Measurements from ENCODE around the gene EBF3.

Gene EBF3

GRCh38 chr10:129831150-129831549, 132.9 kb downstream of the EBF3 start:
- no peak for DNase-seq

DNA sequence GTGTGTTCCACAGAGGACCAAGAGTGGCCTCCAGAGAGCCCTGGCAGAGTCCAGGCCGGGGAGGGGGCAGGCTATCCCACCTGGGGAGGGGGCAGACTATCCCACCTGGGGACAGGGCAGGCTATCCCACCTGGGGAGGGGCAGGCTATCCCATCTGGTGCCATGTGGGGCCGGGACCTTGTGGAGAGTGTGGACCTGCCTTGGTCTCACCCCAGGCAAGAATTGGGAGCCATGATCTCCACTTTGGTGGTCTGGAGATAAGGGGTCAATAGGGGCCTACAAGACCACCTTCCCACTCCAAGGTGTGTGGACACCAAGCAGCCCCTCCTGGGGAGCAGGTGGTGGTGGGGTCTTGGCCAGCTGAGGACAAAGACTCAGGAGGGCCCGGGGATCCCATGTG, 138.2 kb downstream of the EBF3 start:
- no peak for DNase-seq

DNA sequence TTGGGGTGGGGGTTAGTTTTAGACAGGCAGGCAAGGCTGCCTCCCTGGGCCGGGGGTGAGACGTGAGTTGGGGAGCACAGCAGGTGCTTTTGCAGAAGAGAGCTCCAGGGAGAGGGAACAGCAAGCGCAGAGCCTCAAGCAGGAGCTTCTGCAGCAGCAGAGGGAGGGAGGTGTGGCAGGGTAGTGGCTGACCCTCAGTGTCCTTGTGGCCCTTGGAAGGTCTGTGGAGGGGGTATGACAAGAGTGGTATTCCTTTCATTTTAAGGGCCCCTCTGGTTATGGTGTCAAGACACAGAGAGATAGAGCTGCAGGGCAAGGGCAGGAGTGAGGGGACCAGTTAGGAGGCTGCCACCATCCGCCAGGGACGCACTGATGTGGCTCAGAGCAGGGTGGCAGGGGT, 138.9 kb downstream of the EBF3 start:
- no peak for DNase-seq

- DNase-seq, result no peak
These were observed 143.6 kb downstream of the EBF3 start for GRCh38 chr10:129820451-129820850.

GRCh38 chr10:129816656-129817045, 147.4 kb downstream of the EBF3 start:
- DNase-seq, result no peak

DNA sequence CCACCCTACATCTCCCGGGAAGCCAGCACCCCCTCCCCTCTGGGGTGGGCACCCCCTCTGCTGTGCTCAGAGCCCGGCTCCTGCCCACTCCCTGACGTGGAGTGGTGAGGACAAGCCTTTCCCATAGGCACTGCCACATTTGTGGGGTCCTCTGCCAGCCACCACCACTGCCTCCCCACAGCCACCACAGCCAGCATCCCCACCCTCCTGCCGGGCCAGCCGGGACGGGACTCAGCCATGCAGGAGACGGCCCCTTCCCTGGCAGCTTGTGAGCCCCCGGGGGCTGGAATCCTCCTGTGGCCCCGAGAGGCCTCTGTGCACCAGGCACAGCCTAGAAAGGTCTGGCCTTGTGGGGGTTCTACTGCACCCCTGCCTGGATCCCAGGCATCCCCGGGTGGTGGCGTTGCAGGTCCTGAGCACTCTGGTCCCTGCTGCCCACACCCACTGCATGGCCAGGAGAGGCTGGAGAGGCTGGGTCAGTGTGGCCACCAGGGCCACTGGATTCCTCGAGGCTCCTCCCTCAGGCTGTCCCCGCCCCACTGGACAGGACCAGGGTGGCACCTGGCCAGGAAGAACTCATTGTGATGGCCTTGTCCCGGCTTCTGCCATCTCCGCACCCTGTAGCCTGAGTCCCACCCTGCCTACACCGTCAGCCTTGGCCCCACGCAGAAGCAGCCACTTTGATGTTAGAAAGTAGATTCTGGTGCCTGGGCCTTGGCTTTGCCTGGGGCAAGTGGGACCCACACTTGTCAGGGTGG, 148.0 kb downstream of the EBF3 start:
- DNase-seq, result no peak

DNA sequence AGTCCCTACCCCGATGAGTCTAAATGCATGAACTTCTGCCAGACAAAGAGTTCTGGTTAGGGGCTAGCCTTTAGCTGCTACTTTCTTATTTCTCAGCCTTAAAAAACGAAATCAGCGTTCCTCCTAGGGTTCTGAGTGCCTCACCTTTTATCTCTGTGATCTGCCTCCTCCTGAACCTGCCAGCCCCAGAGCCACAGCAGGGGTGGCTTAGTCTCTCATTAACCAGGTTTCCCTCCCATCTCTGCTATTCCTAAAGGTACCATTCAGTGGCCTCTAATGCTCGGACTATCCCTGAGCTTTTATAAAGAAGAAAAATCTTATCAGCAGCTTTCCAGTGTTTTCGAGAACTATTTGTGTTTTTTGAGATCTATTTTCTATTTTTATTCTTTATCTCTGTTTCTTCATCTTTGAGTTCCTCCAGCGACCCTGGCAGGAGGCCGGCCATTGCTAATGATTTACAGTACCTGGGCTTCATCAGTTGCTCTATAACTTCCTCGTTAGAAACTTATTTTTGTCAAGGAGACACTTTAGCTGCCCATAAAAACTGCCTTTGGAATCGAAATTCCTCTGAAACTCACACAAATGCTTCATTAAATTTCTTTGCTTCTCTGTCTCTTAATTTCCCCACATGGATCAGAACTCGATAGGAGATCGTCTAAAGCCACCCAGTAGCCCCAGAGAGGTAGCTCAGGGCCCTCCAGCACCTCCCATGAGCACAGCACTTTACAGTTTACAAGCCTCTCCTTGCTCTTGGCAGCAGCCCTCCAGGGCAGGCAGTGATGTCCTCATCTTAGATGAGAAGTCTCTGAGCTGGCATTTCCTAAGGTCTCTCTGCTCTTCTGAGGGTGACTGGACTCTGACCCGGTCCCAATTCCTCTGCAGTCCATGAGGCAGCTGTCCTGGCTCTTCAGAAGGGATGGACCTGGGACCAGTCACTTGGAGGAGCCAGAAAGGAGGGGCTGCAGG, 149.1 kb downstream of the EBF3 start:
- DNase-seq, result no peak

DNA sequence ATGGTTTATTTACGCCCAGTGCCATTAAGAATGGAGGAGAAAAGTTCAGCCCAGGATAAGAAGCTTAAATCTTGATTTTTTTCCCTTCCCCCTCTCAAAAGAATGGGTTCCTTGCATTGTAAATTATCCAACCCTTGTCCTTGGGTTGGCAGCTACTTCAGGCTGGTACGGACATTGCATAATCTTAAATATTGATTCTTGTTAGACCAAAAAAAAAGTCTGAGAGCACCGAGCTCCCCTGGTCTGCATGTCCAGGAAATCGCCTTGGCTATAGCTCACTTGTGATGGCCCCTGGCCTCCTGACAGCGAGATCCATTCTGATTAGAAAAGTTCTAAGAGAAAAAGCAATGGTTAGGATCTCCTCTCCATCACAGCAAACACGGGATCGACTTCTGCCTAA, 151.7 kb downstream of the EBF3 start:
- no peak for DNase-seq

DNA sequence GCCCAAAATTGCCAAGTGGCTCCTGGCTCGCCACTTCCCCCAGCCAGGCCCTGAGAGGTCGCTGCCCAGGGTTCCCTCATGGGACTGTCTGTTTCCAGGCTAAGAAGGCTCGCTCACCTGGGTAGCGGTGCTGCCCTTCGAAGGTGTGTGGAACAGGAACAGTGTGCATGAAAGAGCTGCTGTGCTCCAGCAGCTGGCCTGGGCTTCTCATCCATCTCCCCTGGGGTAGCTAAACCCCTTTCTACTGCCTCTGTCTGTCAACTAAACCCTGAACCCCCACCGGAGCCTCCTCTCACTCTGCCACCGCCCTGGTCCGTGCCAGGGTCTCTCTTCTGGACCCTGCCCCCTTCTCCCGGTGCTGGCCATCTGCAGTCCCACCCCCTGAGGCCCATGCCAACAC, 152.9 kb downstream of the EBF3 start:
- DNase-seq, result no peak

DNA sequence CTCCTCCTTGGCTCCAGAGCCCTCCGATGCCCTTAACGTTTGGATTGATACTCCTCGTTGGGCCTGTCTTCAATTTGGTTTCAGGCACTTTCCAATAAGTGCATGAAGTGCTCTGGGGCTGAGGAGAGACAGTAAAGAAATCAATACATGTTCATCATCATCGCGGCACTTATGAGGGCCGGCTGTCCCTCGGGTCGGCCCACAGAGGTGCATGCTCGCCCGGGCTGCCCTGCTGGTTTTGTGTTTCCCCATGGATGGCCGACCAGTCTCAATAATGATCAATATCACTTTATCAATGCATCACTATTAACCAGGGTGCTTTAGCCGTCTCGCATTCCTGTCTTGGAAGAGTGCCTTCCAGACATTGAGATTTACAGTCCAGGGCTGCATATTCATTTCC, 154.2 kb downstream of the EBF3 start:
- no peak for DNase-seq

DNA sequence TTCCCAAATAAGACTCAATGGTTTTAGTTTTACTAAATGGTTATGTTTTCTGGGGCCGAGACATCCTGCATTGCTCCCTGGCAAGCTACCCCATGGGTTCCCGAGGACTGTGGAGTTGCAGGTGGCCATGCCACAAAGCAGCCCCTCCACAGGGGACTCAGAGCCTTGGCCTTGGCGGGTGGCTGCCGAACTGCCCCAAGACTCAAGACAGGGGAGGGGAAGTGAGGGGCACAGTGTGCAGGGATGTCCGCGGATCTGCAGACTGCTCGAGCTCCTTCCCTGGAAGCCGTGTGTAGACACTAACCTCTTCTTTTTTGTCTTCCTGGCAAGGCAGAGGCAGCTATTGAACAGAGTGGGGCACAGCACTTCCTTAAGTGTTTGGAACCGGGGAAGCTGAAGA, 154.6 kb downstream of the EBF3 start:
- DNase-seq, result no peak

DNA sequence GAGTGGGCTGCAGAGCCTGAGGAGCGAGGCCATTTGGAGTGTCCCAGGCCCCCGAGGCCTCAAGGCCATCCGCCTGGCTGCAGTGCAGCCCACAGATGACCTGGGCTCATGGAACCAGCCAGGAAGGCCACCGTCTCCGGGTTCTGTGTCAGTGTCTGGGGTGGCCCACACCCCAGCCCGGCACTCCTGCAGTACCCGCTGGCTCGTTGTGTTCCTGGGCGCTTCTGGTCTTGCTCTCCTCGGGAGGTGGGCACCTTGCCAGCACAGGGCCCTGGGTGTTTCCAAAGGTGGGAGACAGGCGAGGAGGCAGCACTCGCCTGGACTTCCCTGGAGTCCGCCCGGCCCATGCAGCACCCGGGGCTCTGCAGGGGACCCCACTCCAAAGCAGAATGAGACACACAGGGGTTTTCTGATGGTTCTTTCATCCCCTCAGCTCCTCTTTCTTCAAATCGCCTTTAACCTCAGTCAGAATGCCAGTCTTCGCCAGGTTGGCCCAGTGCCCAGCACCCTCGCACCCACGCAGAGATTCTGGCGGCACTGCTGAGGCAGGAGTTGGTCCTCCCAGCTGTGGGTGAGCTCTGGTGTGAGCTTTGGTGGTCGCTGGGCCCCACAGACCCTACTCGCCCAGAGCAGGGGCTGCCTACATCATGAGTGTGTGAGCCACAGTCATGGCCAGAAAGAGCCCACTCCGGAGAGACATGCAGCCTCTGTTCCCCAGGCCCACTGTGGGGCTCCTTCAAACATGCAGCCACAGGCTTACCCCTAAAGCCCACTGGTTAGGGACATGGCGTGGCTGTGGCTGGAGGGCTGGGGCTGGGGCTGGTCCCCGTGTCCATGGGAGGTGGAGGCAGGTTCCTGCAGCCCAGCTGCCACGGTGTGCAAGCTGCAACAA, 155.7 kb downstream of the EBF3 start:
- DNase-seq, result no peak

- DNase-seq, result no peak
These were observed 156.9 kb downstream of the EBF3 start for GRCh38 chr10:129807211-129807610.

- DNase-seq, result no peak
These were observed 163.2 kb downstream of the EBF3 start for GRCh38 chr10:129800796-129801340.

DNA sequence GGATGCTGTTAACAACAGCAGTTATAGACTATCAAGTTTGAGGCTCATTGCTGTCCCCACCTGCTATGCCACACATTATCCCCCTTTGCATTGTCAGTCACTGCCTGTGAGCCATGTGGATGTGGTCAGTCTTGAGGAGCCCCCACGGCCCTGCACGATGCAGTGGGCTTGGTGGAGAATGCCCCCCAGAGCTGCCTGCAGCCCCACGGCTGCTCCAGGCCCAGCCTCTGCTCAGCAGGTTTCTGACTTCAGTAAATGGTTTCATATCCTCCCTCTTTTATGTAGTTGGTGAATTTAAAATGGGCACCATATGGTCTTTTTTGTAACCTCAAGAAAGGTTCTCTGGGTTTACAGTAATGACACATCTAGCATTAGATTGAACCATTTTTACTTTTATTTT, 164.1 kb downstream of the EBF3 start:
- DNase-seq, result no peak

DNA sequence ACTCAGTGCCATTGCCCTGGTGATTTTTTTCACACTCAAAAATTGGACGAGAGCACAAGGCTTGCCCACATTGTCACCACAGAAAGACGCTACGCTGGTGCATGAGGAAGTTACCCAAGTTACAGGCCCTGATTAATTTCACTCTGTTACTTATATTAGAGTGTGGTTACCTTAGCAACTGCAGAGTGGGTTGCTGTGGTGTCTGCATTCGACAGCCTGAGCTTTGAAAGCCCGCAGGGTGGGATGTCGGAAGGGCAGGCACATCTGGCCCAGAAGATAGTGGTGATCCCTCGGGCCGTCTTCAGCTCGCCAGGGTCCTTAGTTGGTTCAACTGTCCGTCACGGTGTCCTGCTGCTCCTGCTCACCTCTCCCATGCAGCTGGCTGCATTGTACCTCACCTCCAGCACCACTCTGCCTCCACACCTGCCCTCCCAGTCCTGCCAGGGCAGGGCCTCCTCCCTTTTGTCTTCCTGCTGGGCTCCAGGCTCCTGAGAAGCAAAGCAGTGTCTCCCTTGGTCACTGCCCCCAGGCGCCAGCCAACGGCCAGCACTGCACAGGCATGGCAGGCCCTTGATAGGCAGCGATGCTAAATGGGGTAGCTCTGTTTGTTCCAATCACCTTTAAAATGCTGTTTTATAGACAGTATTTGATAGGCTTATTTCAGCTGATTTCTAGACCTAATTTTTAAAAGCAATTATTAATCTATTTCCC, 167.2 kb downstream of the EBF3 start:
- DNase-seq, result no peak

DNA sequence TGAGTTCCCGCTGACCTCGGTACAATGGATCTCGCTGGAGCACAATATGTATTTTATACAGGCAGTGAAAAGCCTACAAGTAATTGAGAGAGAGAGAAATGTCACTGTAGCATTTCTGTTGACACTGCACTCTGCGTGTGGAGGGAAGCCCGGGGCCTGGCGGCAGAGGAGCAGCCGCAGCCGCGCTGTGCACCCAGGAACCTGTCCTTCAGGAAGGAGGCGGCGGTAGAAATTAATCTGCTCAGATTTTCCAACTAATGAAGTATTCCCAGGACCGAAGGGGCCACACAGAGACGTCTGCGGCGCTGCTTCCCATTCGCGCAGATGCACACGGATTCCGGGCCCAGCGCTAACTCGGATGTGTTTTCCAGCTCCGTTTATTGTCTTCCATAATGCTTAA, 170.1 kb downstream of the EBF3 start:
- DNase-seq, result no peak

DNA sequence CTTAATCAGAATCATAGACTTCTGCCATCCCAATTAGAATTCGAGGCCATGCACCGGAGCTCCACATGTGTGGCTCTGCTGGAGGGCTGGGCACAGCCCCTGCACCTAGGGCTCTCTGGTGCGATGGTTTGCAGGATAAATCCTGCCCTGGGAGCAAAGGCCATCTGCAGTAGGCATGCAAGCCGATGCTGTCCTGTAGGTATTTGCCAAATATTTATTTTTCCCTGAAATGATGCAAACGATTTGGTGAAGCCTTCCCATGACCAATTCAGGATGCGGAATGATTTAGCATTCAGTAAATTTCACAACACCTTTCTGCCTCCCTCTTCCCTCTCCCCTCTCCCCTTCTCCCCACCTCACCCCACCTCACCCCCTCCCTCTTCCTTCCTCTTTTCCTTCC, 170.6 kb downstream of the EBF3 start:
- DNase-seq, result no peak

GRCh38 chr10:129792864-129793263, 171.2 kb downstream of the EBF3 start:
- DNase-seq, result no peak

GRCh38 chr10:129792141-129792540, 171.9 kb downstream of the EBF3 start:
- no peak for DNase-seq

DNA sequence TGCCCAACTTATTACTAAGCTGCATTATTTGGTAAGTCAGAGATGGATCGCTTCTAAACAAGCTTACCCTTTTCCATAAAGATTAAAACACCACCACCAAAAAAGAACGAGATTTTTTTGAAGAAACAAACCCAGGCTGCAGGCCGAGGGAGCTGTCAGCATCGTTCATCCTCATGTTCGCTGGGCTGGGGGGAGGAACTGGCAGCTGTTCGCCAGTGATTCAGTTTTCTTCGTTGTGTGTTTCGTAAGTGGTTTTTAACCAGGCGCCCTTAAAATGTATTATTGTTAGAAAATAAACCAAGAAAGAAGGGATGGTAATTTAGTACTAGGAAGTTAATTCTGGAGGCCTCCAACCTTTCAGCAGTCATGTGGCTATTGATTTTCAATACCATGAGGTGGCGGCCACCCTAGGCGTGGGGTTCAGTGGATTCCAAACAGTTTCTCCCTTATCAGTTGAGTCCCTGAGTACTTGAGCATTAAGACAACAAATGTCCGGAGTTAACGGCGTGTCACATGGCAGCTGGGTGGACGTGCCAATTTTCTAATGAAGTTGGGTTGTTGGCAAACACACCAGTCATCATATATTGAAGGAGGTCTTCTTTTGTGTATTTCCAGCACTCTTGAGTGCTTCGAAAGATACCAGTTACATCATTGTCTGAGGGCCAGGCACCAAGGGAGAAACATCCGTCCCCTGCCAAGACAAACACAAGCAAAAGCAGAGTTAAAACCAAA, 173.2 kb downstream of the EBF3 start:
- no peak for DNase-seq

Measured in fibroblast of upper back skin (primary cell).